ENCODE results near the gene PIGT.

PIGT gene

DNA sequence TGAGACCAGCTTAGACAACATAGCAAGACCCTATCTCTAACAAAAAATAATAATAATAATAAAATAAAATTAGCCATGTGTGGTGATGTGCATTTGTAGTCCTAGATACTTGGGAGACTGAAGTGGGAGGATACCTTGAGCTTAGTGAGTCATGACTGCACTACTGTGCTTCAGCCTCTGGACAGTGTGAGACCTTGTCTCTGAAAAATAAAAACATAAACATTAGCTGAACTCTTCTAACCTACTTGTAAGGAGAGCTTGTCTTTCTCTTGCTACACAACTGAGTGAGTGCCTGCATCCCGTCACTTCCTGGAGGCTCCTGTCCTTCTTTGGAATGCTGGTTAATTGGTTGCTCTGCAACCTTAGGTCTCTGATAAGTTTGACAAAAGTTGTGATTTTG is 13.0 kb upstream of the PIGT start:
- DNase-seq: no peak

- no peak for DNase-seq
These were observed 11.5 kb upstream of the PIGT start for GRCh38 chr20:45404438-45404837.

DNA sequence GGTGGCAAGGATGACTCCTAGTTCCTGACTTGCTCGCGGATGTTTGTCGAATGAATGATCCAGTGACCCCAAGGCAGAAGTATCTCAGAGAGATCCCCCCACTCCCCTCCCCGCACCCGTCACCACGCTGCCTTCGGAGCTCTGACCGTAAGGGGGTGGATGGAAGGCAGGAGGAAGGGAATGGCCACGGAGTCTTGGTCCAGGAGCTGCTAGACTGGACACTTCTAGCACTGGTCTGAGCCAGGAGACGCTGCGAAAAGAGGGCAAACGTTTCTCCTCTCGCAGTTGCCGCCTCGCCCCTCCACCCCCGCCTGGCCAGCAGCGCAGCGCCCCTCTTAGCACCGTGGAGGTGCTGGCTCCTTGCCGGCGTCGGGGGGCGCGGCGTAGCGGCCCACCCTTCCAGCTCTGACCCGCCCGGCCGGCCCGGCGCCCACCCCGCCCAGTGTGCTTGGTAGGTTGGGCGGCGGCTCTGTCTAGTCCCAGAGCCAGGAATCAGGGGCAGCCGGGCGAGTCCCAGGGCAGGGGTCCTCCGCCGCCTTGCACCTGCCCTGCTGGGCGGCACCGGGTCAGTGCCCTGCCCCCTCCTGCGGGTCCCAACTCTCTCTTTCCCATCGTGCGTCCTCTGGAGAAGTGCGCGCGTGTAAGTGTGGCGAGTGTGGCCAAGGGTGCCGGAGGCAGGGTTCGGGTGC is 10.2 kb upstream of the PIGT start:
- no peak for DNase-seq

DNA sequence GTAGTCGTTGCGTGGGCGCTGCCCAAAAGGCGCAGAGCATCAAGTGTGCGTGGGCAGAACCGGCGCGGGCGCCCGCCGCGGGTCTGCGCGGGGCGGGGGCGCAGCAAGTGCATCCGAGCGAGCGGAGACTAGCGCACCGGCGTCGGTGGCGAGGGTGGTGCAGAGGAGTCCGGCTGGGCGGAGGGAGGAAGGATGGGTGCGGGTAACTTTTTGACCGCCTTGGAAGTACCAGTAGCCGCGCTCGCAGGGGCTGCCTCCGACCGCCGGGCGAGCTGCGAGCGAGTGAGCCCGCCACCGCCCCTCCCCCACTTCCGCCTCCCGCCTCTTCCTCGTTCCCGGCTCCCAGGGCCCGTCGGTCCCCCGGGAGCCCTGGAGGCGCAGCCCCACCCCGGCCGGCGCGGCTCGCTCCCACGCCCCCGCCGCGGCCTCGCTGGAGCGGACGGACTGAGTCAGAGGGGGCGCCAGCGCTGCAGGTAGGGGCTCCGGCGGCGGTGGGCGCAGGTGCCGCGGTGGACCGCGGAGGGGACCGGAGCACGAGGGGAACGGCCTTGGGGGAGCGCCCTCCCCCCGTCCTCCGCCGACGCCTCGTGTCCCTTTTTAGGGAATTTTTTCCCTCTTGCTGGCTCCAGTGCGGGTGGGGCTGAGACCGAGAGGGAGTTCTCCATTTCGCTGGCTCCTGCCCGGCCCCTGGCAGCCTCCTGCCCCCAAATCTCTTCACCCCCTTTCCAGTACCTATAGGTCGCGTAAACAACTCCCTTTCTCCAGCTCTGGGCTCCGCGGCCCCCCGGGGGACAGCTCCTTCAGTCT is 9.5 kb upstream of the PIGT start:
- peak; percentile 34 for DNase-seq

DNA sequence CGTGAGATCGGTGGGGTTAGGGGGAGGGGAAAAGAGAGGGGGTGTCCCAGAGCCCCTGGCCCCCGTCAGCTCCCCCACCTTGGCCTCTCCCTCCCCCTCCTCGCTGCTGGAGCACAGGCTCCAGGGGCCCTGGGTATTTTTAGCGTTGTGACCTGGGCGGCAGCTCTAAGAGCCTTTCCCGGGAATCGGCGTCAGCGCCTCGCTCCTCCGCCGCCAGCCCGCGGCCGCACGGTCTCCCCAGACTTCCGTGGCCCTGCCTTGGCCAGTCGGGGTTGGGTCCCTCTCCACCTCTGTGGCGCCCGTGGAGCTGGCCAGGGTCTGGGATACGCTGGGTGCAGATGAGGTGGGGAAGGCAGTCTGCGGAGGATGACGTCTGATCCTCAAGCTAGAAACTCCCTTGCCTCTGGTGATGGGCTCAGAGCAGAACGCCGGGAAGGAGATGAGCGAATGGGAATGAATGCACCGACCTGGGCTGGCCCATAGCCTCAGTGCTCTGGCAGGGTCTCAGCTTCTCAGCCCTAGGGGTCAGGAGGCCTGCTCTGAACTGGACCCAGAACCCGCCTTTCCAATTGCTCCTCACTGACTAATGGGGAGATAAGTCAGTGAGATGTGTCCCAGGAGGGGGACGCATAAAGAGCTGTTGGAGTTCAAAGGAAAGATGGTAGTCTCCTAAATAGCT is 8.7 kb upstream of the PIGT start:
- DNase-seq: no peak

DNA sequence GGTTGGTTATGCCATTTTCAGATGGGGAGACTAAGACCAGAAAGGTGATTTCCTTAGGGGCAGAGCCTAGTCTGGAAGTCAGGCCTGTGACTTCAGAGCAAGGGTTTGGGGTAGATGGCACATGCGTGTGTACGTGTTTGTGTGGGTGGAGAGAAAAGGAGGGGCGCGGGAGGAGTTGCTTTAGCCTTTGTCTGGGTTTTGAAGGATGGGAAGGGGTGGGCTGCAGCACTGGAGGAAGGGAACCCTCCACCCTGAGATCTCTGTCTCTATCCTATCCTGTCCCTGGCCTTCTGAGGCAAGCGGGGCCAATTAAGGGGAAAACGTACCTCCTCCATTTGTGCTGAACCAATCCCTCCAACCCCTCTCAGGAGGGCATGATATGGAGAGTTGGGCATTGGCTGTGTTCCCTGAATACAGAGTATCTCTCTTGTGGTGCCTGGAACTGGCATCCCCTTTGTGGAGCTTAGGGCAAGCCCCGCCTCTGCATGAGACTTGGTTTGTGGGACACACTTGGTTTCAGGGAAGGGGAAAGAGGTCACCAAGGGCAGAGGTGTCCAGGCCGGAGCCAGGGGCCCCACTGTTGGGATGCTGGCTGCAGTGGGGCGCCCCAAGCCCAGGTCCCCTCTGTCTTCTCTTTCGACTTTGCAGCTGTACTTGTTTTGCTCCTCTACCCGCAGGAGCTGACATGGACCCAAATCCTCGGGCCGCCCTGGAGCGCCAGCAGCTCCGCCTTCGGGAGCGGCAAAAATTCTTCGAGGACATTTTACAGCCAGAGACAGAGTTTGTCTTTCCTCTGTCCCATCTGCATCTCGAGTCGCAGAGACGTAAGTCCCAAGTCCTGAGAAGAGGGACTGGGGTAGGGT is 7.9 kb upstream of the PIGT start, which contains the start of gene DBNDD2:
TSS of gene DBNDD2 (plus strand) at position 507 of the 863 bp plus-strand sequence. CDS start at position 686, 179 bp downstream.
- no peak for DNase-seq

- DNase-seq: no peak
These were observed 7.2 kb upstream of the PIGT start for GRCh38 chr20:45408646-45409213.

GRCh38 chr20:45409521-45410272 is 6.2 kb upstream of the PIGT start:
- DNase-seq: no peak

DNA sequence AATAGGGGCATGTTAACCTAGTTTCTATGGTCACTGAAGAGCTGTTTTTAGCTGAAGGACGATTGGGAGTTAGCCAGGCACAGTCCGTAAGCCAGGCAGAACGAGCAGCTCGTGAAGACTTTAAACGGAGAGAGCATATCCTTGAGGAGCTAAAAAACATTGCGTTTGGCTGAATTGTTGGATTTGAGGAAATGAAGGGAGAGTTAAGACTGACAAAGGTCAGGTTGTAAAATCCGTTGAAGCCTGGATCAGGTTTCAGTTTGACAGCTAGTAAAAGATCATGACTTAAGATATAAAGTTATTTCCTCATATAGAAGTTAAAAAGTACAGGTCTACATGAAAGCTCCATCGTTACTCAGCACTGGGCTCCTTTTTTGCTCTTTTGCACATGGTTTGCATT is 5.1 kb upstream of the PIGT start:
- no peak for DNase-seq

- DNase-seq: no peak
These were observed 3.3 kb upstream of the PIGT start for GRCh38 chr20:45412653-45413052.

DNA sequence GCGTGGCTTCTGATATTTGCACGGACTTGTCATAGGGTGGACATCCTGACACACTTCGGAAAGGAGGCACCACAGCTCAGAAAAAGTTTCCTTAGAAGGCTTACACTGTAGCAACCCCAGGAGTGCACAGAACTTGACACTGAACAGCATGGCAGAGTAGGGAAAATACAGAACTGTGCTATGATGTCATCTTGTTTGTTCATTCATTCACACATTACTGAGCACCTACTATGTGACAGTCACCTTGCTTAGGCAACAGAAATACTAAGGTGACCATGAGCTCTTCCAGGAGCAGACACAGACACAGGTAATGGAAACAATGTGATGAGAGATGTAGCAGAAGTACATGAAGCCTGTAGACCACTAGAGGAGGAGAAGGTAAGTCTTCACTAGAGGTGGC is 2.5 kb upstream of the PIGT start:
- DNase-seq: no peak

GRCh38 chr20:45416917-45417316 is 976 bp downstream of the PIGT start:
- no peak for DNase-seq

DNA sequence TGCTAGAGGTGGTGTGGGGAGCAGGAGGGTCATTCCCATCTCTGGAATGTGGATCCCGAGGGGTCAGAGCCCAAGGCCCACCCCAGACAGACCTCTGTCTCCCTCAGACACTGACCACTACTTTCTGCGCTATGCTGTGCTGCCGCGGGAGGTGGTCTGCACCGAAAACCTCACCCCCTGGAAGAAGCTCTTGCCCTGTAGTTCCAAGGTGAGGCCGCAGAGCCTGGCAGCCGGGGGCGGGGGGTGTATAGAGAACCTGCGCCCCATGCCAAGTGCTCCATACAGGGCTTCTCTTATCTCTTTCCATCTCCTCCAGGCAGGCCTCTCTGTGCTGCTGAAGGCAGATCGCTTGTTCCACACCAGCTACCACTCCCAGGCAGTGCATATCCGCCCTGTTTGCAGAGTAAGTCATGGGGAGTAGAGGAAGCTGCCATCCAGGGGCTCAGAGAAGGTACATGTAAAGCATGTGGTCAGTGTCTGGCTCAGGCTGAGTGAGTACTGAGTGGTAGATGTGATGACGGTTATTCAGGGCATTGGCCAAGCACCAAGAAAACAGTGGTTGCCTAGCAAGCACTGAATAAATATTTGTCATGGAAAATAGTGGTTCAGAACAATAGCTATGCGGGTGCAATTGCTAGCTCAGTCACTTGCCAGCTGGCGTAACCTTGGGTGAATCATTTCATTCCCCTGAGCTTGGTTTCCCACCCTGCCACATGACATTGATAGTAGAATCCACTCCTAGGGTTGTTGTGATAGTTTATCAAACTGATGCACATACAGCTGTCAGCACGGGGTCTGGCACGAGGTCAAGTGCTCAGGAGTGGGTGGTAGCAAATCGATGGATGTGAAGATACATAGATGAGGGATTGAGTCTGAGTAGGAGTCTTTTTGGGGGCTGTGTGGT is 3.5 kb downstream of the PIGT start:
- no peak for DNase-seq

DNA sequence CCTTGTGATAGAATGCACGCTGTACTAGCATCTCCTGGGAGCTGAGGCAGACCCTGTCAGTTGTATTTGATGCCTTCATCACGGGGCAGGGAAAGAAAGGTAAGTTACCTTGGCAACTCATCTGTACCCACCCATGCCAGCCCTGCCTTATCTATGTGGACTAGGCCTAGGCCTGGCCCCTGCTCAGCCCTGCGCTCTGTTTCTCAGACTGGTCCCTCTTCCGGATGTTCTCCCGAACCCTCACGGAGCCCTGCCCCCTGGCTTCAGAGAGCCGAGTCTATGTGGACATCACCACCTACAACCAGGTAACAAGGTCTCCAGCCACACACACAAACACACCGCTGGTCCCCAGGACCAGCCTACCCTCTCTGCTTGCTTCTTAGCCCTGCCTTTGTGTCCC is 4.2 kb downstream of the PIGT start:
- no peak for DNase-seq

- no peak for DNase-seq
These were observed 7.8 kb downstream of the PIGT start for GRCh38 chr20:45423700-45424099.

DNA sequence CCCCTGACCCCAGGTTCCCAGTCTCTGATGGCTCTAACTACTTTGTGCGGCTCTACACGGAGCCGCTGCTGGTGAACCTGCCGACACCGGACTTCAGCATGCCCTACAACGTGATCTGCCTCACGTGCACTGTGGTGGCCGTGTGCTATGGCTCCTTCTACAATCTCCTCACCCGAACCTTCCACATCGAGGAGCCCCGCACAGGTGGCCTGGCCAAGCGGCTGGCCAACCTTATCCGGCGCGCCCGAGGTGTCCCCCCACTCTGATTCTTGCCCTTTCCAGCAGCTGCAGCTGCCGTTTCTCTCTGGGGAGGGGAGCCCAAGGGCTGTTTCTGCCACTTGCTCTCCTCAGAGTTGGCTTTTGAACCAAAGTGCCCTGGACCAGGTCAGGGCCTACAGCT is 9.6 kb downstream of the PIGT start:
- DNase-seq: no peak

DNA sequence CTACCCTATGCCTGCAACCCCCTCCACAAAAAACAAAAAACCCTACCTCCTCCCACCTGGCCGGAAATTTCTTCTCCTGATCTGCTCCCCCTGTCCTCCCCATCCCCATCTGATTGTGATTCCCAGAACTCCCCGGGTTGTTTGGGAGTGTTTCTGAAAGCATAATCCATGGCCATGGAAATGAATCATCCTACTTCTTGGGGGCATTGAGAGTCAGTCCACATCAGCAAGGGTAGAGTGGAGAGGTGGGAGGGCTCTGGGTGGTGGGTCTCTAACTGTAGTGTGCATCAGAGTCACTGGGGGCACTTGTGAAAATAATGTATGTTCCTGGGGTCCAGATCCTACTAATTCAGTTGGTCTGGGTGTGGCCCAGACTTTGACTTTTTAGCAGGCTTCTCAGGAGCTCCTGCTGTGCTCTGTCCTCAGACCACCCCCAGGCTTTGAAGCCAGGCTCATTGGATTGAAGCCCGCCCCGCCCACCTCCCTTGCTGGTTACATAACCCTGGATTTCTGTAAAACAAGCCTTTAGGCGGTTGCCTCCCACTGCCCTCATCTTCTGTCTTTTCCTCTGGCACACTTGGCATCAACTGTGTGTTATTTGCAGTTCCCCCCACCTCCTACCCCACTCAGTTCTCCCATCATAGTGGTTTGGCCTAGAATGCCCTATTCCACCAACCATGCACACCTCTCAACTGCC is 10.5 kb downstream of the PIGT start:
- DNase-seq: no peak

DNA sequence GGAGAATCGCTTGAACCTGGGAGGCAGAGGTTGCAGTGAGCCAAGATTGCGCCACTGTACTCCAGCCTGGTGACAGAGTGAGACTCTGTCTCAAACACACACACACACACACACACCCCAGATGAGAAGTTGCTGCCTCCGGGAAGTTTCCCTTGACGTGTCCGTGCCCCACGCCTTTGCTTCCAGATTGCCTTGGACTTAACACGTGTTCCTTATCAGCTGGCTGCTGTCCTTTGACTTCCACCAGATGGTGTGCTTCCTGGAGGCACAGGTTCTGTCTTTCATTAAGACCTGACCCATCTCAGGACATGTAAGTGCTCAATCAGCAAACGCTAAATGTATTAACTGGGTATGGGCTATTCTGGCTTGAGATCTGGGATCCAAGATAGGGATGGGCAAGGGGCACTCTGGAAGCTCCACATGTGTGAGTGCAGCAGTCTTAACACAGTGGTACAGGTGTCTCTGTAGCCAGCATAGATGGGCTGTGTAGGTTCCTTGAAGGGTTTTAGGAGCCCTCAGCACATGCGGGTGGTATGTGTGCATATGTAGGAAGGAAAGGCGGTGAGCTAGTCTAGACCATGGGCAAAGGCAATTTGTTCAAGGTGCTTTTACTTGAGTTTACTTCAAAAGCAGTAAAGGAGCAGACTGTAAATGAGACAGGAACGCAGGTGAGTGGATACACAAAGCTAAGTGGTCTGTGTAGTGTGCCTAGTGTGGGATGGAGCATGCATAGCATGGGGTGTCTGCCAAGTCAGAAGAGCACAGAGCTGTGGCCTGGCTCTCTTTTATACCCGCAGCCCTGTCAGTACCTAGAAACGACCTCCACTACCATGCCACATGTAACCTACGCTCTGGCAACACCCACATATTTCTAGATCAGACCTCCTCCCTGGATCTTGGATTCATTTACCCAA is 11.6 kb downstream of the PIGT start:
- DNase-seq: no peak

DNA sequence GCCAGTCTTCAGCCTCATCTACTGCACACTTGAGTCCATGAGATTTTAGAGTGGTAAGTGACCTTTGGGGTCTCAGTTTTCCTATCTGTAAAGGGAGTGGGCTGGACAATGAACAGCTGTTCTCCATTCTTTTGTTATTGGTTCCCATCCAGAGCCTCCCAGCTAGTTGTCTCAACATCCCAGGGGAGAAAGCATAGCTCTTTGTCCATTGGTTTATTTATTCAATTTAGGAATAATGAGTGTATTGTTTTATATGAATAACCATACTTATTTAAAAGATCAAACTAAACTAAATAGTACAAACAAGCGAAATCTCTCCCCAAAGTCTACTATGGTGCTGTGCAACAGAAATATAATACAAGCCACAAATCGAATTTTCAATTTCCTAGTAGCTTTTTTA is 13.7 kb downstream of the PIGT start:
- no peak for DNase-seq

All from activated CD4-positive, alpha-beta T cell treated with anti-CD3 and anti-CD28 coated beads for 1 hour (primary cell).